PC-9 (cell line): ENCODE data around the gene FNDC3B. TPM values are rescaled to one million over a fixed set of nuclear protein-coding genes. Genes with fewer than 3 reads are reported as not detected.
"Not testable (repeated sequence)": the region's sequence is repeated elsewhere in the genome, so short reads cannot be mapped to it uniquely, and the experiment has no call there.

Experiments used
- BruUV-seq: library from RNA; stranded (reverse); fragments of 400-500 nt; replicated peaks from 2 replicates; lab custom pipeline; 2021; lab: Mats Ljungman, UMichigan
- CTCF ChIA-PET: fragments of 300-600 bp; sonication (Branson Sonifier 250); formaldehyde crosslinking; loops from one replicate; lab custom pipeline; 2022; ENCODE audit warnings: antibody characterized with exemption; lab: Charles Lee
- POLR2A ChIA-PET: fragments of 300-600 bp; sonication (Branson Sonifier 250); formaldehyde crosslinking; loops from one replicate; lab custom pipeline; 2022; ENCODE audit warnings: antibody characterized with exemption; ENCODE audit not compliant: unreplicated experiment; lab: Charles Lee
- DNase-seq, 2 experiments: peaks; one replicate each; pipeline versions ENCODE4 v3.0.0 to v3.0.0-alpha.2; 2015 to 2022; ENCODE audit warnings: mixed read lengths in 1 of 2
- H2AFZ ChIP-seq: fragments of 200-600 bp; sonication (generic); 2 replicates; pipeline ENCODE4 v1.8.1; 2017; ENCODE audit warnings: antibody characterized with exemption
- H3F3A ChIP-seq: fragments of 200-600 bp; sonication (generic); 2 replicates; pipeline ENCODE4 v1.8.1; 2017; ENCODE audit warnings: antibody characterized with exemption, mild to moderate bottlenecking, low read depth; ENCODE audit not compliant: insufficient read depth
- H3K27ac ChIP-seq: fragments of 200-600 bp; sonication (generic); 2 replicates; pipeline ENCODE4 v1.6.1; 2016; ENCODE audit warnings: mixed run types
- H3K27me3 ChIP-seq: fragments of 200-600 bp; sonication (generic); 2 replicates; pipeline ENCODE4 v1.6.1; 2016; ENCODE audit warnings: low read depth, mixed run types; ENCODE audit not compliant: insufficient read depth
- H3K36me3 ChIP-seq: fragments of 200-600 bp; sonication (generic); 2 replicates; pipeline ENCODE4 v1.6.1; 2016; ENCODE audit warnings: low read depth, mixed run types
- H3K4me1 ChIP-seq: fragments of 200-600 bp; sonication (generic); replicated peaks from 2 replicates; pipeline ENCODE4 v1.6.1; 2016; ENCODE audit warnings: mixed run types; ENCODE audit not compliant: insufficient read depth
- H3K4me2 ChIP-seq: fragments of 200-600 bp; sonication (generic); 2 replicates; pipeline ENCODE4 v1.6.1; 2017; ENCODE audit warnings: mixed run types
- H3K4me3 ChIP-seq: fragments of 200-600 bp; sonication (generic); 2 replicates; pipeline ENCODE4 v1.6.1; 2016; ENCODE audit warnings: mixed run types
- H3K79me2 ChIP-seq: fragments of 200-600 bp; sonication (generic); 2 replicates; pipeline ENCODE4 v1.6.1; 2017; ENCODE audit warnings: low read depth, mixed run types
- H3K9me2 ChIP-seq: fragments of 200-600 bp; sonication (generic); 2 replicates; pipeline ENCODE4 v1.8.1; 2017; ENCODE audit warnings: mild to moderate bottlenecking; ENCODE audit not compliant: insufficient read depth
- H3K9me3 ChIP-seq: fragments of 200-600 bp; sonication (generic); 2 replicates; pipeline ENCODE4 v1.8.1; 2016; ENCODE audit warnings: low read depth; ENCODE audit not compliant: insufficient read depth
- H4K20me1 ChIP-seq: fragments of 200-600 bp; sonication (generic); 2 replicates; pipeline ENCODE4 v1.8.1; 2017; ENCODE audit not compliant: insufficient read depth
- CTCF ChIP-seq: fragments of 200-600 bp; sonication (generic); conservative IDR thresholded peaks from 2 replicates; pipeline ENCODE4 v1.6.1; 2017; ENCODE audit warnings: mixed run types, antibody characterized with exemption, mild to moderate bottlenecking, moderate library complexity
- EZH2 ChIP-seq: fragments of 200-600 bp; sonication (generic); IDR thresholded peaks from 2 replicates; pipeline ENCODE4 v1.8.0; 2017; ENCODE audit warnings: antibody characterized with exemption, low read depth
- intact Hi-C: fragments of 100-400 bp; cut with micrococcal nuclease; formaldehyde crosslinking; loops from one replicate; pipeline ENCODE4 v1.10.0; 2022; ENCODE audit not compliant: unreplicated experiment
- total RNA-seq: library from RNA; stranded (reverse); gene quantifications from 2 replicates; pipeline ENCODE4 v1.2.3, GENCODE V29; 2021

Gene FNDC3B
- total RNA-seq, 1 experiment from 2014 or later: 106 TPM

- H3F3A ChIP-seq: no peaks in the 10 kb centered on the region
- intact Hi-C loops: no loop called here
- DNase-seq: peak in 1 of 2 experiments; percentile 48
- no TSS peak for BruUV-seq
- H3K27ac ChIP-seq: no peak overlapping the region
- no peaks in the 10 kb centered on the region for H3K79me2 ChIP-seq
- no peaks in the 10 kb centered on the region for H4K20me1 ChIP-seq
- H3K9me2 ChIP-seq: no peaks in the 10 kb centered on the region
- no peak overlapping the region for H2AFZ ChIP-seq
- H3K27me3 ChIP-seq: no peaks in the 10 kb centered on the region
- H3K9me3 ChIP-seq: no peaks in the 10 kb centered on the region
- ChIA-PET POLR2A (no interaction called here), CTCF (interaction anchor here (0.5 to 0.7 kb wide), 4 partner anchors 34 to 1033 kb away, joined by 3 to 4 read pairs (median 3); no protein-coding TSS in a partner anchor)
- H3K4me3 ChIP-seq: no peak overlapping the region
- peaks cover 4% of the 10 kb centered on the region; the same call in 1 of the 2 replicates for H3K4me1 ChIP-seq
- TF ChIP-seq CTCF (no peak), EZH2 (no peak)
- H3K4me2 ChIP-seq: no peak overlapping the region
- no peaks in the 10 kb centered on the region; the same call in 1 of the 2 replicates for H3K36me3 ChIP-seq
Observed at GRCh38 chr3:171994646-171995428, 44.5 kb upstream of the FNDC3B start.

- H3K27me3 ChIP-seq: no peaks in the 10 kb centered on the region
- no peak overlapping the region for H3K4me2 ChIP-seq
- no peaks in the 10 kb centered on the region for H3K9me3 ChIP-seq
- TF ChIP-seq CTCF (no peak), EZH2 (no peak)
- no peaks in the 10 kb centered on the region for H3K9me2 ChIP-seq
- H4K20me1 ChIP-seq: no peaks in the 10 kb centered on the region
- no peak for DNase-seq
- no peak overlapping the region for H2AFZ ChIP-seq
- H3K4me3 ChIP-seq: no peak overlapping the region
- no peaks in the 10 kb centered on the region; the same call in 1 of the 2 replicates for H3K36me3 ChIP-seq
- ChIA-PET CTCF (interaction anchor here (0.5 to 0.7 kb wide), 2 partner anchors 33 to 1034 kb away, joined by 3 to 4 read pairs; no protein-coding TSS in a partner anchor), POLR2A (no interaction called here)
- intact Hi-C loops: no loop called here
- no peaks in the 10 kb centered on the region for H3K79me2 ChIP-seq
- no peak overlapping the region for H3K27ac ChIP-seq
- H3F3A ChIP-seq: no peaks in the 10 kb centered on the region
- H3K4me1 ChIP-seq: peaks cover 4% of the 10 kb centered on the region; the same call in 1 of the 2 replicates
- BruUV-seq: no TSS peak
Observed at GRCh38 chr3:171995486-171995885, 43.9 kb upstream of the FNDC3B start.

- no peaks in the 10 kb centered on the region for H3K27me3 ChIP-seq
- H3K27ac ChIP-seq: no peak overlapping the region
- H2AFZ ChIP-seq: no peak overlapping the region
- H3K4me3 ChIP-seq: no peak overlapping the region
- TF ChIP-seq EZH2: no peak
- H3K9me3 ChIP-seq: no peaks in the 10 kb centered on the region
- H3K4me2 ChIP-seq: no peak overlapping the region
- H3K79me2 ChIP-seq: no peaks in the 10 kb centered on the region
- no peaks in the 10 kb centered on the region; the same call in 1 of the 2 replicates for H3K36me3 ChIP-seq
- CTCF ChIA-PET: interaction anchor here (0.5 kb wide), 1 partner anchor 58 kb away, joined by 7 read pairs; no protein-coding TSS in a partner anchor
- no peaks in the 10 kb centered on the region for H3K9me2 ChIP-seq
- peak in 1 of 2 experiments; percentile 19 for DNase-seq
- intact Hi-C loops: no loop called here
- H3F3A ChIP-seq: no peaks in the 10 kb centered on the region
- POLR2A ChIA-PET: interaction anchor here (0.8 kb wide), 1 partner anchor 43 kb away, joined by 8 read pairs; no protein-coding TSS in a partner anchor
- peaks cover 4% of the 10 kb centered on the region; the same call in 1 of the 2 replicates for H3K4me1 ChIP-seq
- no TSS peak for BruUV-seq
- H4K20me1 ChIP-seq: no peaks in the 10 kb centered on the region
Observed at GRCh38 chr3:171996178-171996817, 43.1 kb upstream of the FNDC3B start.

DNA sequence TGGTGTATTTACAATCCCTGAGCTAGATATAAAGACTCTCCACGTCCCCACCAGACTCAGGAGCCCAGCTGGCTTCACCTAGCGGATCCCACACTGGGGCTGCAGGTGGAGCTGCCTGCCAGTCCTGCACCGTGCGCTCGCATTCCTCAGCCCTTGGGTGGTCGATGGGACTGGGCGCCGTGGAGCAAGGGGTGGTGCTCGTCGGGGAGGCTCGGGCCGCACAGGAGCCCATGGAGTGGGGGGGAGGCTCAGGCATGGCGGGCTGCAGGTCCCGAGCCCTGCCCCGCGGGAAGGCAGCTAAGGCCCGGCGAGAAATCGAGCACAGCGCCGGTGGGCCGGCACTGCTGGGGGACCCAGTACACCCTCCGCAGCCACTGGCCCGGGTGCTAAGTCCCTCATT lies 40.6 kb upstream of the FNDC3B start:
- H4K20me1 ChIP-seq, H3K36me3 ChIP-seq, DNase-seq, H2AFZ ChIP-seq, H3F3A ChIP-seq, H3K79me2 ChIP-seq, CTCF ChIA-PET, H3K4me2 ChIP-seq, H3K27me3 ChIP-seq, BruUV-seq, H3K4me1 ChIP-seq, intact Hi-C loops, POLR2A ChIA-PET, H3K9me2 ChIP-seq, H3K9me3 ChIP-seq, H3K27ac ChIP-seq, H3K4me3 ChIP-seq: not testable (repeated sequence)

DNA sequence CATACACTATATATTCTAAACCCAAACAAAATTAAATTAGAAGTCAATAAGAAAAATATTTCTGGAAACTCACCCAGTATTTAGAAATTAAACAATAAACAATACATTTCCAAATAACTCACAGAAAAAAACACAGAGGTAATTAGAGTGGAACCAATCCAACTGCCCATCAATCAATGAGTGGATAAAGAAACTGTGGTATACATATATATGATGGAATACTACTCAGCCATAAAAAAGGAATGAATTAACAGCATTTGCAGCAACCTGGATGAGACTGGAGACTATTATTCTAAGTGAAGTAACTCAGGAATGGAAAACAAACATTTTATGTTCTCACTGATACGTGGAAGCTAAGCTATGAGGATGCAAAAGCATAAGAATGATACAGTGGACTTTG lies 37.8 kb upstream of the FNDC3B start:
- H3K9me2 ChIP-seq, H3K9me3 ChIP-seq, H3K27ac ChIP-seq, POLR2A ChIA-PET, H3K4me3 ChIP-seq, H2AFZ ChIP-seq, BruUV-seq, intact Hi-C loops, H3K27me3 ChIP-seq, H3K36me3 ChIP-seq, H3F3A ChIP-seq, CTCF ChIA-PET, H3K4me1 ChIP-seq, H3K4me2 ChIP-seq, H3K79me2 ChIP-seq, H4K20me1 ChIP-seq, DNase-seq: not testable (repeated sequence)
